Tibial artery (tissue), 4 donors: ENCODE data around the gene IVNS1ABP.

ENCODE experiments used
- DNase-seq, 2 donors: peaks; one replicate each; pipeline ENCODE4 v3.0.0-alpha.2; 2019
- H3K27ac ChIP-seq, 2 donors: fragments of 200-600 bp; sonication (generic) in 1 of 2; 1 replicate in 1 of 2; 2 replicates in 1 of 2; pipeline ENCODE4 v1.5.1; 2018 to 2019; ENCODE audit warnings: mild to moderate bottlenecking in 1 of 2
- H3K27me3 ChIP-seq, 2 donors: fragments of 200-600 bp; sonication (generic) in 1 of 2; one replicate each; pipeline versions ENCODE4 v1.5.1 to v1.6.0; 2016 to 2019
- H3K36me3 ChIP-seq, 3 donors: fragments of 200-600 bp; sonication (generic) in 2 of 3; one replicate each; pipeline ENCODE4 v1.5.1; 2016 to 2019; ENCODE audit warnings: mild to moderate bottlenecking in 2 of 3
- H3K4me1 ChIP-seq, 4 donors: fragments of 200-600 bp; sonication (generic) in 2 of 4; 1 replicate in 3 of 4; 2 replicates in 1 of 4; pipeline ENCODE4 v1.5.1; 2016 to 2019
- H3K4me3 ChIP-seq, 2 donors: fragments of 200-600 bp; sonication (generic) in 1 of 2; 1 replicate in 1 of 2; 2 replicates in 1 of 2; pipeline ENCODE4 v1.5.1; 2018 to 2019; ENCODE audit warnings: mild to moderate bottlenecking in 2 of 2
- H3K9me3 ChIP-seq, 3 donors: fragments of 200-600 bp; sonication (generic) in 1 of 3; one replicate each; pipeline ENCODE4 v1.5.1; 2016 to 2019
- CTCF ChIP-seq, 2 experiments: fragments of 200-600 bp in 1 of 2; fragments of 450-650 bp in 1 of 2; IDR thresholded peaks; one replicate each; pipeline ENCODE4 v1.5.1; 2017 to 2019; ENCODE audit warnings: antibody characterized with exemption in 2 of 2, mild to moderate bottlenecking in 1 of 2, moderate library complexity in 1 of 2
- intact Hi-C: fragments of 100-400 bp; cut with DNase I; formaldehyde crosslinking; loops from one replicate; pipeline ENCODE4 v1.15.0; 2023; ENCODE audit warnings: low total_unique reads

IVNS1ABP gene

GRCh38 chr1:185318431-185319138 lies 1.5 kb upstream of the IVNS1ABP start:
- no peaks in the 10 kb centered on the region for H3K9me3 ChIP-seq
- no peak for DNase-seq
- H3K27me3 ChIP-seq, result no peaks in the 10 kb centered on the region
- H3K27ac ChIP-seq, result peak overlapping the region; percentile 93 to 98
- H3K4me3 ChIP-seq, result no peak overlapping the region
- H3K36me3 ChIP-seq, result no peaks in the 10 kb centered on the region
- intact Hi-C loops, result no loop called here
- no peak for TF ChIP-seq CTCF (IDR thresholded peaks at IDR 0.05)
- H3K4me1 ChIP-seq, result peaks cover 0 to 22% (median 15%) of the 10 kb centered on the region in 4 donors

- H3K4me1 ChIP-seq, result peaks cover 0 to 29% (median 15%) of the 10 kb centered on the region in 4 donors
- DNase-seq, result peak in 1 of 2 donors; percentile 69
- intact Hi-C loops, result loop anchor here (2.0 kb wide), 1 partner anchor 161 kb away; the partner anchor contains the start of genes SWT1 and TRMT1L
These were observed 855 bp upstream of the IVNS1ABP start for GRCh38 chr1:185317886-185318310.

GRCh38 chr1:185316163-185317033 lies 645 bp downstream of the IVNS1ABP start:
- peaks cover 0 to 34% (median 15%) of the 10 kb centered on the region in 4 donors for H3K4me1 ChIP-seq
- intact Hi-C loops, result loop anchor here (2.0 kb wide), 1 partner anchor 160 kb away; the partner anchor contains the start of genes SWT1 and TRMT1L

More at GRCh38 chr1:185317886-185318310, 855 bp upstream of the IVNS1ABP start:
- TF ChIP-seq CTCF (IDR thresholded peaks at IDR 0.05), result no peak
- Histone ChIP-seq H3K27ac (peak overlapping the region; percentile 93 to 98), H3K4me3 (peak overlapping the region; percentile 87 to 88), H3K36me3 (no peaks in the 10 kb centered on the region), H3K9me3 (no peaks in the 10 kb centered on the region), H3K27me3 (no peaks in the 10 kb centered on the region)

GRCh38 chr1:185315445-185316071 lies 1.5 kb downstream of the IVNS1ABP start:
- Histone ChIP-seq H3K27me3 (no peaks in the 10 kb centered on the region), H3K9me3 (no peaks in the 10 kb centered on the region), H3K36me3 (peaks cover 0 to 2% (median 2%) of the 10 kb centered on the region in 3 donors), H3K4me1 (peaks cover 0 to 34% (median 15%) of the 10 kb centered on the region in 4 donors), H3K27ac (peak overlapping the region; percentile 93 to 98), H3K4me3 (peak overlapping the region; percentile 87 to 88)
- TF ChIP-seq CTCF (IDR thresholded peaks at IDR 0.05), result no peak
- no peak for DNase-seq
- intact Hi-C loops, result loop anchor here (2.0 kb wide), 1 partner anchor 159 kb away; the partner anchor contains the start of genes SWT1 and TRMT1L

More at GRCh38 chr1:185316163-185317033, 645 bp downstream of the IVNS1ABP start:
- H3K27ac ChIP-seq, result peak overlapping the region; percentile 93 to 98
- peak; percentile 95 to 97 for DNase-seq
- H3K4me3 ChIP-seq, result peak overlapping the region; percentile 87 to 88
- H3K27me3 ChIP-seq, result no peaks in the 10 kb centered on the region
- no peaks in the 10 kb centered on the region for H3K9me3 ChIP-seq
- TF ChIP-seq CTCF (IDR thresholded peaks at IDR 0.05), result no peak
- no peaks in the 10 kb centered on the region for H3K36me3 ChIP-seq

GRCh38 chr1:185314411-185314810 lies 2.6 kb downstream of the IVNS1ABP start:
- peak overlapping the region in 1 of 2 donors; percentile 15 for H3K4me3 ChIP-seq
- no peaks in the 10 kb centered on the region for H3K9me3 ChIP-seq
- no peak overlapping the region for H3K27ac ChIP-seq
- H3K27me3 ChIP-seq, result no peaks in the 10 kb centered on the region
- TF ChIP-seq CTCF (IDR thresholded peaks at IDR 0.05), result no peak
- H3K4me1 ChIP-seq, result peaks cover 0 to 34% (median 15%) of the 10 kb centered on the region in 4 donors
- intact Hi-C loops, result no loop called here
- no peak for DNase-seq
- H3K36me3 ChIP-seq, result peaks cover 0 to 13% (median 8%) of the 10 kb centered on the region in 3 donors
